HG03575 (cell line): ENCODE data around the gene PIEZO1.
"Not testable (repeated sequence)": the region's sequence is repeated elsewhere in the genome, so short reads cannot be mapped to it uniquely, and the experiment has no call there.

Source experiments
- ATAC-seq: cut with Tn5 transposase; IDR thresholded peaks from one replicate; pipeline ENCODE4 v1.9.1; 2021; ENCODE audit not compliant: unreplicated experiment, insufficient number of reproducible peaks, low FRiP score; ENCODE audit errors: extremely low read depth

Gene PIEZO1

DNA sequence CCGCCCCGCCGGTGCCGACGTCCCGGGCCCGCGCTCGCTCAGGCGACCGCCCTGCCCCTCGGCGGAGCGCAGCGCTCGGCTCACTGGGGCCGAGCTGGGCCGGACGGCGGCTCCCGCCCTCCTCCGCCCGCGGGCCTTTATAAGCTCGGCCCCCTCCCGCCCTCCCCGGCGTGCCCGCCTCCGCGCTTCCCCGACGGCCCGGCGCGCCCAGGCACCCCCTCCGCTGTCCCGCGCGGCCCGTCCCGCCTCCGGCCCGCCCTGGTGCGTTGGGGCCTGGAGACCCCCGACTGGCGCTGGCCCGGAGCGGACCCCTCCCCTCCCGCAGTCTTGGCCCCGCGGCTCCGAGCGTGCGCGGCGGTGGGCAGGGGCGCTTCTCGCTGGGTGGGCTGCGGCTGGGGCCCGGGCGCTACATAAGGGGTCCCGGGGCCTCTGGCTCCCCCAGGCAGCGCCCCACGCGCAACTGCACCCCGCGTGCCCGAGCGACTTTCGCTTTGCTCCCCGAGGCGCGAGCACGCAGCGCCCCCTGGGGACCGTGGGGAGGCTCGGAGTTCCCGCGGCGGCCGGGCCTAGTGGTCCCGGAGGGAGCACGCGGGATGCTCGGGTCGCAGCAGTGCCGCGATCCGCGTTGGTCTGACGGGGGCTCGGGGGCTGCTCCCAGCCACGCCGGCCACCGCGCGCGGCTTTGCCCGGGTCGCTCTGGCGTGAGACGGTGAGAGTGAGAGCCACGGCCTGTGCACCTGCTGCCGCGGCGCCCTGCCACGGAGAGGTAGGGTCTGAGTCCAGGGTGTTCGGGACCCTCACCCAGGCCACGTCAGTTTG, at the start of gene PIEZO1:
PIEZO1 (minus strand) TSS at position 115 of the 819 bp plus-strand sequence. CDS start 256 bp downstream, outside the sequence.
- ATAC-seq: no peak

GRCh38 chr16:88834670-88835069, 49.6 kb upstream of the PIEZO1 start:
- ATAC-seq: no peak

GRCh38 chr16:88833086-88833485, 48.1 kb upstream of the PIEZO1 start:
- no peak for ATAC-seq

- ATAC-seq: no peak
Observed at GRCh38 chr16:88831838-88832237, 46.8 kb upstream of the PIEZO1 start.

DNA sequence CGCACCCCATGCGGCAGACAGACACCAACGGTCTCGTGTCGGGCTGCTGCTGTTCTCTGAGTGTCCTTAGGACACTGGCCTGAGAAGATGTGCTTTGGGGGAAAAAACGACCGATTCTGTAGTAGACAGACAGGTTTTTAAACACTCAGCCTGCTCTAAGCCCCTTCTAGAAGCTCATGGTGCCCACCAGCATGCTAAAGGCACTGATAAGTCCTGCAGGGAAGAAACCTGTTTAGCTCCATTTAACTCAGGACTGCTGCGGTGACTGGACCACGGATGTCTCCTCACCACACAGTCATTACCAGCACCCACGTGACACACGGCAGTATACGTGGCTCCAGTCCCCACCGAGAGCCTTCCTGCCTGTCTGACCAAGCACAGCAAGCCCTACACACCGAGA, 45.8 kb upstream of the PIEZO1 start:
- ATAC-seq: no peak

- no peak for ATAC-seq
Observed at GRCh38 chr16:88830258-88830657, 45.2 kb upstream of the PIEZO1 start.

- ATAC-seq: no peak
Observed at GRCh38 chr16:88828711-88829110, 43.7 kb upstream of the PIEZO1 start.

DNA sequence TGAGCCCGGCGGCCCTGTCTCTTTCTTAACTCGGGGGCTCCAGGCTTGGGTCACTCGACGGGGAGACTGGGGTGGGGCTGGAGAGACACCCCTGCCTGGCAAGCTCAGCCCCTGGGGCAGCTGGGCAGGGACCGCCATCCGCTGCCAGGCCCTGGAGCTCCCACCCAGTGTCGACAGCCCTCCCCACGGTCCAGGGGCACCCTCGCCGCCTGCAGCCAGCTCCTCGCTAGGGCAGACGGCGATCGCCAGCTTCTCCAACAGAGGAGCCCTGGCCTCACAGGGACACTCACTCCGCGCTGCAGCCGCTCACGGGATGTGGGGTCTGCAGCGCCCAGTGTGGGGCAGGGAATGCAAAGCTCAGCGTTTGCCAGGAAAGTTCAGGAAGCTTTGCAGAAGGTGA, 42.7 kb upstream of the PIEZO1 start:
- no peak for ATAC-seq

DNA sequence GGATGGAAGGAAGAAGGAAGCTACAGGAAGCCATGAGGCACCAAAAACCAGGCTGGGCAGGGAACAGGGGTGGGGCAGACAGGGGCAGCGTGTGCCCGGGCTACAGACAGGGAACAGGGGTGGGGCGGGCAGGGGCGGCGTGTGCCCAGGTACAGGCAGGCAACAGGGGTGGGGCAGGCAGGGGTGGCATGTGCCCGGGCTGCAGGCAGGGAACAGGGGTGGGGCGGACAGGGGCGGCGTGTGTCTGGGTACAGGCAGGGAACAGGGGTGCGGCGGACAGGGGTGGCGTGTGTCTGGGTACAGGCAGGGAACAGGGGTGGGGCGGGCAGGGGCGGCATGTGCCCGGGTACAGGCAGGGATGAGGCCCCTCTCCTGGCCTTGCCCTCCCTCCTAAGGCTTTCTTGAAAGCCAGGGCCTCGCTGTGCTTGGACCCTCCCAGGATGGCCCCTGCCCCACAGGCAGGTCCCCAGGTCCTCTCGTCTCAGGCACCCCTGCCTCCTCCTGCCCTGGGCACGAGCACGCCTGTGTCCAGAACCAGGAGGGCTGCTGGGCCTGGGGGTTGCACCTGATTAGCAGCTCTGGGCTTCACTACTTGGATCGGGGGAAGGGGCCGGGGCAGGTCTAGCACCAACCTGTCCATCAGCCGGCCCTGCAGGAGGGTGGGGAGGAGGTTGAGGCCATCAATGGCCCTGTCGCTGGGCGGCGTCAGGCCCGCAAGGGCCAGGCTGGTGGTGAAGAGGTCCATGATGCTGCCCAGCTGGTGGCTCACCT, 41.2 kb upstream of the PIEZO1 start:
- ATAC-seq: no peak

DNA sequence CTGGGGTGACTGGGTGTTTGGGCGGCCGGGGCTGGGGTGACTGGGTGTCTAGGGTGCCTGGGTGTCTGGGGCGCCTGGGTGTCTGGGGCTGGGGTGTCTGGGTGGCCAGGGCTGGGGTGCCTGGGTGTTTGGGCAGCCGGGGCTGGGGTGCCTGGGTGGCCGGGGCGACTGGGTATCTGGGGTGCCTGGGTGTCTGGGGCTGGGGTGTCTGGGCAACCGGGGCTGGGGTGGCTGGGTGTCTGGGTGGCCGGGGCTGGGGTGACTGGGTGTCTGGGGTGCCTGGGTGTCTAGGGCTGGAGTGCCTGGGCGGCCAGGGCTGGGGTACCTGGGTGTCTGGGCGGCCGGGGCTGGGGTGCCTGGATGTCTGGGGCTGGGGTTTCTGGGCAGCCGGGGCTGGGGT, 40.1 kb upstream of the PIEZO1 start:
- no peak for ATAC-seq

DNA sequence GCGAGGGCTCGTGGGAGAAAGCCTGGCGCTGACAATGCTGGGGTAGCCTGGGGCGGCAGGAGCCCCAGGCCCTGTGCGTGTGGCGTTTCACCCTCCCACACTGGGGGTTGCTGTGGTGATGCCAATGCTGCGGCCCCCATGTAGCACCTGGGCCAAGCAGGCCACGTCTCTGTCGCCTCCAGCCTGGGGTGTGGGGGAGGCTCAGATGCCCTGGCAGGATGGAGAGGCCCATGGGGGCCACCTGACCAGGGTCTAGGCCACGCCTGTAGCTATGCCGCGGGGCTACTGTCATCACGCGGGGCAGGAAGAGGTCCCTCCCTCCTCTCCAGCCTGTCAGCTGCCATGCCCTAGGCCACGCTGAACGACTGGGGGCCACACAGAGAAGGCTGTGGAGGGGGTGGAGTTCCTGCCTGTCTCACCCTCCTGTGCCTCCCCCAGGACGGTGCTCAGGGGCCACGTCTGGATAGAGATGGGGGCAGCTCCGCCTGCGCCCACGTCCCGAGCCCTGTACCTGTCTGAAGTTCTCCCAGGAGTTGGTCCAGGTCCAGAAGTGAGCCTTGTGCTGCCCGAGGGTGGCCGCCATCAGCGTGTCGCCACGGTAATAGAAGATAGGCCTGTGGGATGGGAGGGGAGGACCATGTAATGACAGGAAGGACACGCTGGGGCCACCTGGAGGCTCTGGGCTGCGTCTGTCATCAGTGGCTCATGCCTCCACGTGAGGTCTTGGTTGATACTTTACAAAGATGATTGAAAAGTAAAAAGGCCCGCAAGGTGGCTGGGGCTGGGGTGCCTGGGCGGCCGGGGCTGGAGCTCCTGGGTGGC, 39.4 kb upstream of the PIEZO1 start:
- no peak for ATAC-seq

GRCh38 chr16:88823646-88824045, 38.6 kb upstream of the PIEZO1 start:
- ATAC-seq: not testable (repeated sequence)

DNA sequence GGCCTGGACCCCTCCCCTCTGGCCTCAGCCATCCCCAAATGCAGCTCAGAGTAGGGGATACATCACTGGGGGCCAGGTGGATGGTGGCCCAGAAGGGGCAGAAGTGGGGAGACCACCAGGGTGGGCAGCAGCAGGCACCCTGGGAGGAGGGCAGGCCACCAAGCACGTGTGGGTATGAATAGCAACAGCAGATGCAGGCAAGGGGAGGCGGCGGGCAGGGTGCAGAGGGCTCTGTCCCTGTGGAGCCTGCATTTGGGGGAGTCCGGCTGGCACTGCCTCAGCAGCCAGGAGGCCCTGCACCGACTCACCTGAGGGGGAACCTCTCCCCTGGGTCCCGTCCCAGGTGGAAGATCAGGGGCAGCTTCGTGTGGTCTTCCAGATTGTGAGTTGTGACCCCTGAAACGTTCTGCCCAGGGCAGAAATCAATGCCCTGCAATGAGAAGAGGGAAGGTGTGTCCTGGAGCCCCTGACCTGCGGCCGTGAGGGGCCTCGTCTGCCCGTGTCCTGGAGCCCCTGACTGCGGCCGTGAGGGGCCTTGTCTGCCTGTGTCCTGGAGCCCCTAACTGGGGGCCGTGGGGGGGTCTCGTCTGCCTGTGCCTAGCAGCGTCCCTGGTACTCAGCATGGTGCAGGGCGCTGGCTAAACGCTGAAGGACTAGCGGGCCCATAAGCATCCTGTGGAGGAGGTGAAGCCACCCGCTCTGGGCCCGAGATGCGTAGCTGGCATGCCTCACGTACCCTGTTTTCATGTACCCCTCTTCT, 37.4 kb upstream of the PIEZO1 start:
- no peak for ATAC-seq

- ATAC-seq: no peak
Observed at GRCh38 chr16:88821168-88821850, 36.3 kb upstream of the PIEZO1 start.

- no peak for ATAC-seq
Observed at GRCh38 chr16:88820385-88821025, 35.5 kb upstream of the PIEZO1 start.

- ATAC-seq: no peak
Observed at GRCh38 chr16:88819126-88819525, 34.1 kb upstream of the PIEZO1 start.

GRCh38 chr16:88818575-88818874, 33.5 kb upstream of the PIEZO1 start:
- no peak for ATAC-seq
